Activated naive CD4-positive, alpha-beta T cell treated with anti-CD3 and anti-CD28 coated beads for 36 hours (primary cell): ENCODE results near the gene SLC16A6. TPM values are rescaled to one million over a fixed set of nuclear protein-coding genes. Genes with fewer than 3 reads are reported as not detected.
"Not testable (repeated sequence)": the region's sequence is repeated elsewhere in the genome, so short reads cannot be mapped to it uniquely, and the experiment has no call there.

ENCODE experiments used
- CTCF ChIA-PET: fragments of 350-600 bp; sonication (Branson Sonifier 250); formaldehyde crosslinking; loops from one replicate; lab custom pipeline; 2021; ENCODE audit warnings: antibody characterized with exemption; lab: Charles Lee
- DNase-seq: peaks from one replicate; pipeline ENCODE4 v3.0.0-alpha.2; 2020
- H3K27ac Mint-ChIP-seq: one replicate; pipeline ENCODE4 v1.8.0; 2021; ENCODE audit warnings: mild to moderate bottlenecking, mixed read lengths
- H3K27me3 Mint-ChIP-seq: one replicate; pipeline ENCODE4 v1.8.0; 2021; ENCODE audit warnings: low read depth, mixed read lengths
- H3K36me3 Mint-ChIP-seq: one replicate; pipeline ENCODE4 v1.8.0; 2021; ENCODE audit warnings: low read depth, mixed read lengths
- H3K4me1 Mint-ChIP-seq: one replicate; pipeline ENCODE4 v1.8.0; 2021; ENCODE audit warnings: low read depth, mixed read lengths
- H3K4me3 Mint-ChIP-seq: one replicate; pipeline ENCODE4 v1.8.0; 2021; ENCODE audit warnings: mild to moderate bottlenecking, moderate library complexity, mixed read lengths
- H3K9me3 Mint-ChIP-seq: one replicate; pipeline ENCODE4 v1.8.0; 2021; ENCODE audit warnings: mixed read lengths
- intact Hi-C: fragments of 100-400 bp; cut with micrococcal nuclease; formaldehyde crosslinking; loops from one replicate; pipeline ENCODE4 v1.15.1; 2023
- total RNA-seq, 2 experiments: library from RNA; stranded (reverse); gene quantifications; one replicate each; pipeline ENCODE4 v1.2.3, GENCODE V29; 2021

The SLC16A6 gene
- total RNA-seq, 2 experiments from 2014 or later: 0.96 to 1.1 TPM

DNA sequence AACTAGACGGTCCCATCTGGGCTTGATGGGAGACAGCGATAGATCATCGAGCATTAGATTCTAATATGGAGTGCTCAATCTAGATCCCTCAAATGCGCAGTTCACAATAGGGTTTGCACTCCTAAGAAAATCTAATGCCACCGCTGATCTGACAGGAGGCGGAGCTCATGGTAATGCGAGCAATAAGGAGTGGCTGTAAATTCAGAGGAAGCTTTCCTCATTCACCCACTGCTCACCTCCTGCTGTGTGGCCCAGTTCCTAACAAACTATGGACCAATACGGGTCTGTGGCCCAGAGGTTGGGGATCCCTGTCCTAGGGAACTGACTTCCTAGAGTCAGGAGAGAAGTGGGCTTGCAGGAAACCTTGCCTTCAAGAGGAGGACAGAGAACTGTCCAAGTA, 68.3 kb downstream of the SLC16A6 start:
- peak overlapping the region; percentile 57 for H3K27ac Mint-ChIP-seq
- DNase-seq: no peak
- intact Hi-C loops: no loop called here
- CTCF ChIA-PET: no interaction called here
- no peaks in the 10 kb centered on the region for H3K36me3 Mint-ChIP-seq
- no peaks in the 10 kb centered on the region for H3K9me3 Mint-ChIP-seq
- peaks cover 4% of the 10 kb centered on the region for H3K4me1 Mint-ChIP-seq
- no peaks in the 10 kb centered on the region for H3K27me3 Mint-ChIP-seq
- no peak overlapping the region for H3K4me3 Mint-ChIP-seq

DNA sequence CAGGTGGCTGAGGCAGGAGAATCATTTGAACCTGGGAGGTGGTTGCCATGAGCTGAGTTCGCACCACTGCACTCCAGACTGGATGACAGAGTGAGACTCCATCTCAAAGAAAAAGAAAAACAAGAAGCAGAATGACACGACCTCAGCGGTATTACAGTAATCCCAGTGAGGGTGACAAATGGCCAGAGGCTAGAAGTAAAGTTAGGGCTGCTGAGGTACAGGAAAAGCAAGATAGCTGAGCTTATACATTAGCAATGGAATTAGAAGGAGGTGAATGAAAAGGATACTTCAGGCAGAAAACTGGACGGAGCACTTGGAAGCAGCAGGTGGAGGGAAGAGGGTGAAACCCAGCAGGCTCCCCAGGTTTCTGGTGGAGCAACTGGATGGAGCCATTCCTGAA, 69.1 kb downstream of the SLC16A6 start:
- Mint-ChIP-seq H3K27ac (no peak overlapping the region), H3K4me3 (no peak overlapping the region), H3K27me3 (no peaks in the 10 kb centered on the region), H3K4me1 (peaks cover 2% of the 10 kb centered on the region), H3K36me3 (no peaks in the 10 kb centered on the region), H3K9me3 (no peaks in the 10 kb centered on the region)
- CTCF ChIA-PET: interaction anchor here (0.7 kb wide), 1 partner anchor 143 kb away, joined by 3 read pairs; no protein-coding TSS in a partner anchor
- intact Hi-C loops: no loop called here
- no peak for DNase-seq

DNA sequence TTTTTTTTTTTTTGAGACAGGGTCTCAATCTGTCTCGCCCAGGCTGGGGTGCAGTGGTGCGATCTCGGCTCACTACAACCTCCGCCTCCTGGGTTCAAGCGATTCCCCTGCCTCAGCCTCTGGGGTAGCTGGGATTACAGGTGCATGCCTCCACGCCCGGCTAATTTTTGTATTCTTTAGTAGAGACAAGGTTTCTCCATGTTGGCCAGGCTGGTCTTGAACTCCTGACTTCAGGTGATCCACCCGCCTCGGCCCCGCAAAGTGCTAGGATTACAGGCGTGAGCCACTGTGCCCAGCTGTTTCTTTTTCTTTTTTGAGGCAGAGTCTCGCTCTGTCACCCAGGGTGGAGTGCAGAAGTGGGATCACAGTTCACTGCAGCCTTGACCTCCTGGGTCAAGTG, 70.1 kb downstream of the SLC16A6 start:
- H3K27me3 Mint-ChIP-seq, H3K4me1 Mint-ChIP-seq, H3K4me3 Mint-ChIP-seq, DNase-seq, intact Hi-C loops, CTCF ChIA-PET, H3K9me3 Mint-ChIP-seq, H3K27ac Mint-ChIP-seq, H3K36me3 Mint-ChIP-seq: not testable (repeated sequence)

DNA sequence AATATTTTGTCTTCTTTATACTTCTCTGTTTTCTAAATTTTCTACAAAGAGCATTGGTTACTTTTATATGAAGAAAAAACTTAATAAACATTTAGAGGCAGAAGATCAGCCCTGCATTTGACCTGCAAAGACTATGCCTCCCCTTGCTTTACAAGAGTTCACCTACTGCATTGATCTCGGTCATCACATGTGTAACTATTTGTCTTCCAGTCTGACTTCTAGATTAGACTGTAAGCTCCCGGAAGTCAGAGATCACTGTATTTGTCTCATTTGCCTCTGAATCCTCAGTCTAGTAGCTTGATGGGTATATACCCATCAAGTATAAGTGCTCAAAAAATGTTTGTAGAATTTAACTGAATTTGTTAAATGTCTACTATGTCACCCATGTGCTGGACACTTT, 70.7 kb downstream of the SLC16A6 start:
- H3K36me3 Mint-ChIP-seq, CTCF ChIA-PET, H3K4me3 Mint-ChIP-seq, H3K9me3 Mint-ChIP-seq, H3K4me1 Mint-ChIP-seq, H3K27ac Mint-ChIP-seq, DNase-seq, H3K27me3 Mint-ChIP-seq, intact Hi-C loops: not testable (repeated sequence)

DNA sequence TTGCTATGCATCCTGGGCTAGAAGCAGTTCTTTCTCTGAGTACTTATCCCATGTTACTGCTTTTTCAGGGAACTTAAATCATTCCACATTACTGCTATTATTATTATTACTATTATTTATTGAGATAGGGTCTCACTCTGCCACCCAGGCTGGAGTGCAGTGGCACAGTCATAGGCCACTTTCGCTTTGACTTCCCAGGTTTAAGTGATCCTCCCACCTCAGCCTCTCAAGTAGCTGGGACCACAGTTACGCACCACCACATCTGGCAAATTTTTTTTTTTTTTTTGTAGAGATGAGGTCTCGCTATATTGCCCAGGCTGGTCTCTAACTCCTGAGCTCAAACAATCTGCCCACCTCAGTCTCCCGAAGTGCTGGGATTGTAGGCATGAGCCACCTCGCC, 71.5 kb downstream of the SLC16A6 start:
- H3K27ac Mint-ChIP-seq, intact Hi-C loops, H3K9me3 Mint-ChIP-seq, H3K36me3 Mint-ChIP-seq, DNase-seq, H3K4me3 Mint-ChIP-seq, H3K4me1 Mint-ChIP-seq, H3K27me3 Mint-ChIP-seq: not testable (repeated sequence)
- CTCF ChIA-PET: interaction anchor here (0.6 to 1.2 kb wide), 2 partner anchors 47 to 80 kb away, joined by 3 read pairs; no protein-coding TSS in a partner anchor

Other genes starting within 250 kb of the SLC16A6 start
- 100 to 1,000 TPM; 190 to 195 TPM for gene AMZ2, start 43.1 kb downstream of the SLC16A6 start, total RNA-seq
- 10 to 100 TPM in 1 of 2 experiments, 1 to 10 TPM in 1; 9.0 to 10.5 TPM for gene ARSG, start 368 bp upstream of the SLC16A6 start, total RNA-seq
- 10 to 100 TPM; 13.5 to 14.3 TPM for gene WIPI1, start 166.4 kb upstream of the SLC16A6 start, total RNA-seq
- 100 to 1,000 TPM; 151 TPM for gene PRKAR1A, start 221.3 kb upstream of the SLC16A6 start, total RNA-seq